ENCODE data around the gene KLC3.

KLC3 gene

GRCh38 chr19:45354241-45354842 lies 13.8 kb downstream of the KLC3 start:
- no peaks in the 10 kb centered on the region for H3K9me3 ChIP-seq (ENCODE audit: insufficient read depth, low read length)
- H3K27me3 ChIP-seq (ENCODE audit: low read length), result no peaks in the 10 kb centered on the region
- H3K79me2 ChIP-seq (ENCODE audit: insufficient read depth, low read length), result no peaks in the 10 kb centered on the region
- H2AFZ ChIP-seq (ENCODE audit: low read depth, low read length, severe bottlenecking), result no peak overlapping the region
- no peaks in the 10 kb centered on the region for H3F3A ChIP-seq (ENCODE audit: insufficient read depth)
- no peak overlapping the region for H3K9ac ChIP-seq (ENCODE audit: low read length)
- TF ChIP-seq EZH2phosphoT487 (conservative IDR thresholded peaks at IDR 0.05; ENCODE audit: low read length), result no peak
- no peak for TF ChIP-seq CTCF (IDR thresholded peaks at IDR 0.05; ENCODE audit: insufficient read depth, low read length, poor library complexity, severe bottlenecking)
- no peaks in the 10 kb centered on the region for H3K9me2 ChIP-seq (replicated peaks; ENCODE audit: insufficient read depth, low read length)
- no peak overlapping the region for H3K4me2 ChIP-seq (ENCODE audit: low read depth, low read length, poor library complexity, severe bottlenecking)
- no peak overlapping the region for H3K4me3 ChIP-seq (ENCODE audit: insufficient read depth, low read length, poor library complexity, severe bottlenecking)
- no peaks in the 10 kb centered on the region for H4K20me1 ChIP-seq (ENCODE audit: low read depth, low read length)
- H3K36me3 ChIP-seq (ENCODE audit: low read length), result no peaks in the 10 kb centered on the region
- H3K27ac ChIP-seq (ENCODE audit: low read depth, low read length), result no peak overlapping the region

GRCh38 chr19:45355402-45355801 lies 14.9 kb downstream of the KLC3 start:
- no peaks in the 10 kb centered on the region for H3K27me3 ChIP-seq (ENCODE audit: low read length)
- H3F3A ChIP-seq (ENCODE audit: insufficient read depth), result no peaks in the 10 kb centered on the region
- H3K4me3 ChIP-seq (ENCODE audit: insufficient read depth, low read length, poor library complexity, severe bottlenecking), result no peak overlapping the region
- no peaks in the 10 kb centered on the region for H3K79me2 ChIP-seq (ENCODE audit: insufficient read depth, low read length)
- H3K36me3 ChIP-seq (ENCODE audit: low read length), result no peaks in the 10 kb centered on the region
- no peak overlapping the region for H3K27ac ChIP-seq (ENCODE audit: low read depth, low read length)
- H3K9ac ChIP-seq (ENCODE audit: low read length), result no peak overlapping the region
- H3K9me3 ChIP-seq (ENCODE audit: insufficient read depth, low read length), result no peaks in the 10 kb centered on the region
- no peaks in the 10 kb centered on the region for H3K9me2 ChIP-seq (replicated peaks; ENCODE audit: insufficient read depth, low read length)
- H2AFZ ChIP-seq (ENCODE audit: low read depth, low read length, severe bottlenecking), result no peak overlapping the region
- no peaks in the 10 kb centered on the region for H4K20me1 ChIP-seq (ENCODE audit: low read depth, low read length)
- TF ChIP-seq EZH2phosphoT487 (conservative IDR thresholded peaks at IDR 0.05; ENCODE audit: low read length) (no peak), CTCF (IDR thresholded peaks at IDR 0.05; ENCODE audit: insufficient read depth, low read length, poor library complexity, severe bottlenecking) (no peak)
- no peak overlapping the region for H3K4me2 ChIP-seq (ENCODE audit: low read depth, low read length, poor library complexity, severe bottlenecking)

- no peaks in the 10 kb centered on the region for H4K20me1 ChIP-seq (ENCODE audit: low read depth, low read length)
- H3K27ac ChIP-seq (ENCODE audit: low read depth, low read length), result no peak overlapping the region
- no peak overlapping the region for H3K9ac ChIP-seq (ENCODE audit: low read length)
- H3K4me2 ChIP-seq (ENCODE audit: low read depth, low read length, poor library complexity, severe bottlenecking), result no peak overlapping the region
- H3K9me3 ChIP-seq (ENCODE audit: insufficient read depth, low read length), result no peaks in the 10 kb centered on the region
- H3K9me2 ChIP-seq (replicated peaks; ENCODE audit: insufficient read depth, low read length), result no peaks in the 10 kb centered on the region
- H3K4me3 ChIP-seq (ENCODE audit: insufficient read depth, low read length, poor library complexity, severe bottlenecking), result no peak overlapping the region
- no peaks in the 10 kb centered on the region for H3K79me2 ChIP-seq (ENCODE audit: insufficient read depth, low read length)
- H3K36me3 ChIP-seq (ENCODE audit: low read length), result no peaks in the 10 kb centered on the region
- no peak for TF ChIP-seq EZH2phosphoT487 (conservative IDR thresholded peaks at IDR 0.05; ENCODE audit: low read length)
- no peak for TF ChIP-seq CTCF (IDR thresholded peaks at IDR 0.05; ENCODE audit: insufficient read depth, low read length, poor library complexity, severe bottlenecking)
- H2AFZ ChIP-seq (ENCODE audit: low read depth, low read length, severe bottlenecking), result no peak overlapping the region
- H3F3A ChIP-seq (ENCODE audit: insufficient read depth), result no peaks in the 10 kb centered on the region
- no peaks in the 10 kb centered on the region for H3K27me3 ChIP-seq (ENCODE audit: low read length)
These were observed 15.4 kb downstream of the KLC3 start for GRCh38 chr19:45355910-45356309.
